Smooth muscle cell (in vitro differentiated cells): ENCODE measurements around the gene RHBDL2. TPM values are rescaled to one million over a fixed set of nuclear protein-coding genes. Genes with fewer than 3 reads are reported as not detected.
"Not testable (repeated sequence)": the region's sequence is repeated elsewhere in the genome, so short reads cannot be mapped to it uniquely, and the experiment has no call there.

Source experiments
- DNase-seq: peaks from one replicate; lab custom pipeline; 2025; ENCODE audit not compliant: unreplicated experiment; lab: John Stamatoyannopoulos, UW
- H2AFZ ChIP-seq: fragments of 200-600 bp; sonication (generic); 2 replicates; pipeline ENCODE4 v1.6.0; 2016; ENCODE audit warnings: antibody characterized with exemption, low read depth, mild to moderate bottlenecking
- H3F3A ChIP-seq: fragments of 200-600 bp; sonication (generic); 2 replicates; pipeline ENCODE4 v1.6.0; 2017; ENCODE audit warnings: antibody characterized with exemption, low read depth
- H3K27ac ChIP-seq: fragments of 200-600 bp; sonication (generic); 2 replicates; pipeline ENCODE4 v1.5.1; 2016; ENCODE audit warnings: low read depth, mild to moderate bottlenecking
- H3K27me3 ChIP-seq: fragments of 200-600 bp; sonication (generic); 2 replicates; pipeline ENCODE4 v1.6.1; 2016; ENCODE audit warnings: low read depth, mild to moderate bottlenecking
- H3K36me3 ChIP-seq: fragments of 200-600 bp; sonication (generic); 2 replicates; pipeline ENCODE4 v1.5.1; 2016; ENCODE audit warnings: low read depth
- H3K4me1 ChIP-seq: fragments of 200-600 bp; sonication (generic); 2 replicates; pipeline ENCODE4 v1.5.1; 2016; ENCODE audit warnings: low read depth
- H3K4me2 ChIP-seq: fragments of 200-600 bp; sonication (generic); 2 replicates; pipeline ENCODE4 v1.6.0; 2016; ENCODE audit warnings: mild to moderate bottlenecking
- H3K4me3 ChIP-seq: fragments of 200-600 bp; sonication (generic); 2 replicates; pipeline ENCODE4 v1.5.1; 2016; ENCODE audit warnings: mild to moderate bottlenecking
- H3K79me2 ChIP-seq: fragments of 200-600 bp; sonication (generic); 2 replicates; pipeline ENCODE4 v1.6.0; 2016; ENCODE audit warnings: low read depth, mild to moderate bottlenecking
- H3K9ac ChIP-seq: fragments of 200-600 bp; sonication (generic); 2 replicates; pipeline ENCODE4 v1.6.0; 2016; ENCODE audit warnings: low read depth
- H3K9me3 ChIP-seq: fragments of 200-600 bp; sonication (generic); replicated peaks from 2 replicates; pipeline ENCODE4 v1.5.1; 2016; ENCODE audit warnings: low read depth
- H4K20me1 ChIP-seq: fragments of 200-600 bp; sonication (generic); 2 replicates; pipeline ENCODE4 v1.6.0; 2016; ENCODE audit warnings: low read depth
- WGBS: methylation state at CpG from one replicate; pipeline ENCODE4 v1.1.7; 2016; ENCODE audit warnings: low lambda C conversion rate; 5-methylcytosine and 5-hydroxymethylcytosine counted together
- polyA plus RNA-seq: library from polyadenylated mRNA; unstranded; fragments of >200 nt; fragmentation: Nextera tagmentation; extraction: Ambion mirVana; gene quantifications from 2 replicates; pipeline ENCODE4 v1.2.1, GENCODE V29; 2016
- total RNA-seq: library from RNA; depleted of rRNA; stranded (reverse); fragments of >200 nt; gene quantifications from 2 replicates; pipeline ENCODE4 v1.2.3, GENCODE V29; 2014
- TF ChIP-seq, protein P1 (sequence below): fragments of 200-600 bp; sonication (generic); IDR thresholded peaks from 2 replicates; pipeline ENCODE4 v1.5.1; 2017; ENCODE audit warnings: borderline replicate concordance, mild to moderate bottlenecking, antibody characterized with exemption; ENCODE audit not compliant: insufficient read depth, poor library complexity, severe bottlenecking

RHBDL2 gene
- total and polyA plus RNA-seq, 2 experiments from 2014 or later: not detected

DNA sequence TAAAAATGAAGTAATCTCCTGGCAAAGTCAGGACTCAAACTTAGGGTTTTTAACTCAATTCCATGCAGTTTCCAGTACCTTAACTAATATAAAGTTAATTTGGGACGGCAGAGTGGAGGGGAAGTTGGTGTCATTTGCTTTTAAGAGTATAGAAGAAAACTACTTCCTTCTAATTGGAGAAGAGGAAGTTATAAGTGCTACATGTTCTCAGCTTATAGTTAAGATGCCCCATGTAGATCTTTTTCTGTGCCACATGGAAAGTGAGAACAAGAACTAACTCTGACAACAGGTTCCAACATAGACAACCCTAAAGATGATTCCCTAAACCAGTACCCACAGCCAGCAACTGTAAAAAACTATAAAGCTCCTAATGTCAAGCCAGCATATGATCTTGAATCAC is 93.6 kb downstream of the RHBDL2 start:
- H3K4me2 ChIP-seq: no peak overlapping the region
- peaks cover 17% of the 10 kb centered on the region for H4K20me1 ChIP-seq
- H3F3A ChIP-seq: no peaks in the 10 kb centered on the region
- no peaks in the 10 kb centered on the region for H3K79me2 ChIP-seq
- WGBS: 98% methylated on average over 1 of the region's 1 CpG
- no peaks in the 10 kb centered on the region for H3K27me3 ChIP-seq
- DNase-seq: no peak
- H3K36me3 ChIP-seq: peaks cover 30% of the 10 kb centered on the region
- H3K9me3 ChIP-seq: no peaks in the 10 kb centered on the region
- no peak overlapping the region for H2AFZ ChIP-seq
- no peaks in the 10 kb centered on the region for H3K4me1 ChIP-seq
- H3K4me3 ChIP-seq: no peak overlapping the region
- TF ChIP-seq, protein P1, sequence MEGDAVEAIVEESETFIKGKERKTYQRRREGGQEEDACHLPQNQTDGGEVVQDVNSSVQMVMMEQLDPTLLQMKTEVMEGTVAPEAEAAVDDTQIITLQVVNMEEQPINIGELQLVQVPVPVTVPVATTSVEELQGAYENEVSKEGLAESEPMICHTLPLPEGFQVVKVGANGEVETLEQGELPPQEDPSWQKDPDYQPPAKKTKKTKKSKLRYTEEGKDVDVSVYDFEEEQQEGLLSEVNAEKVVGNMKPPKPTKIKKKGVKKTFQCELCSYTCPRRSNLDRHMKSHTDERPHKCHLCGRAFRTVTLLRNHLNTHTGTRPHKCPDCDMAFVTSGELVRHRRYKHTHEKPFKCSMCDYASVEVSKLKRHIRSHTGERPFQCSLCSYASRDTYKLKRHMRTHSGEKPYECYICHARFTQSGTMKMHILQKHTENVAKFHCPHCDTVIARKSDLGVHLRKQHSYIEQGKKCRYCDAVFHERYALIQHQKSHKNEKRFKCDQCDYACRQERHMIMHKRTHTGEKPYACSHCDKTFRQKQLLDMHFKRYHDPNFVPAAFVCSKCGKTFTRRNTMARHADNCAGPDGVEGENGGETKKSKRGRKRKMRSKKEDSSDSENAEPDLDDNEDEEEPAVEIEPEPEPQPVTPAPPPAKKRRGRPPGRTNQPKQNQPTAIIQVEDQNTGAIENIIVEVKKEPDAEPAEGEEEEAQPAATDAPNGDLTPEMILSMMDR: no peak
- no peak overlapping the region for H3K27ac ChIP-seq
- H3K9ac ChIP-seq: no peak overlapping the region

DNA sequence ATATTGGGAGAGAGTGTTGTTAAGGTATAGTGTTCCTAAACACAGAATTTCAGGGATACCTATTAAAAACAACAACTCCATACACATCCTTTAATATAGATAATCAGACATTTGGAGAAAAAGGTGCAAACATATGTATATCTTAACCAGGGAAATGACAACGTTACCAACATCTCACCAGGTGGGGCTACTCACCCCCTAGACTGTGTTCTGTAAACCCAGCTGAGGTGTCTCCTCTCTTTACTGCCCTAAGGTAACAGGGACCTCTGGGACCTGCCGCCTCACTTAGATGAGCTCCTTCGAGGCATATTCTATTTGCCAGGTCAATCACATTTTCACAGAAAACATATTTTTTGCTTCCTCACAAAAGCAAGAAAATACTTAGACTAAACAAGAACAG is 95.4 kb downstream of the RHBDL2 start:
- Histone ChIP-seq H3K27me3 (no peaks in the 10 kb centered on the region), H4K20me1 (peaks cover 22% of the 10 kb centered on the region), H3K4me1 (no peaks in the 10 kb centered on the region), H3K27ac (no peak overlapping the region), H3K9ac (no peak overlapping the region), H3F3A (no peaks in the 10 kb centered on the region), H3K4me3 (no peak overlapping the region), H3K4me2 (no peak overlapping the region), H3K36me3 (peaks cover 20% of the 10 kb centered on the region), H3K79me2 (no peaks in the 10 kb centered on the region), H3K9me3 (no peaks in the 10 kb centered on the region), H2AFZ (no peak overlapping the region)
- TF ChIP-seq, protein P1: no peak
- 80% methylated on average over 3 of the region's 3 CpGs for WGBS
- DNase-seq: no peak

DNA sequence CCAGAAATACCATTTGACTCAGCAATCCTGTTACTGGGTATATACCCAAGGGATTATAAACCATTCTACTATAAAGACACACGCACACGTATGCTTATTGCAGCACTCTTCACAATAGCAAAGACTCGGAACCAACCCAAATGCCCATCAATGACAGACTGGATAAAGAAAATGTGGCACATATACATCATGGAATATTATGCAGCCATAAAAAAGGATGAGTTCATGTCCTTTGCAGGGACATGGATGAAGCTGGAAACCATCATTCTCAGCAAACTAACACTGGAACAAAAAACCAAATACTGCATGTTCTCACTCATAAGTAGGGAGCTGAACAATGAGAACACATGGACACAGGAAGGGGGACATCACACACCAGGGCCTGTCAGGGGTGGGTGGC is 96.5 kb downstream of the RHBDL2 start:
- not testable (repeated sequence) for H3K79me2 ChIP-seq, H3F3A ChIP-seq, H3K27ac ChIP-seq, H3K4me1 ChIP-seq, H3K27me3 ChIP-seq, DNase-seq, H2AFZ ChIP-seq, H3K4me2 ChIP-seq, H3K9me3 ChIP-seq, H3K9ac ChIP-seq, H3K4me3 ChIP-seq
- WGBS: 95% methylated on average over 3 of the region's 3 CpGs
- peaks cover 24% of the 10 kb centered on the region for H4K20me1 ChIP-seq
- H3K36me3 ChIP-seq: peaks cover 20% of the 10 kb centered on the region

DNA sequence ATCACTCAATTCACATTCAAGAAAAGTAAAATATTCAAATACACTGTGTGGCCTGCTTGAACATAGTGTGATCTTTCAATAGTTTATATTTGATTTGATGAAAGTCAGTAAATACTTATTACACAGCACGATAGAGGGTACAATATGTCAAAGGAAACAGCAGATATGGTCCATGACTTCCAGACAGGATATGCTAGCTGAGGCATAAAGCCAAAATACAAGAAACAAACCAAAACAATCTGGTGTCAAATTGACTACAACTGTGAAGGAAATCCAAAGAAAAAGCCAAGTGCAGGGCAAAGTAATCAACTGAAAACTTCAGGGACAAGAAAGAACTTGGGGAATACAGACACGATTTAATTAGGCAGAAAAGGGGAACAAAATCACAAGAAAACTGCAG is 101.3 kb downstream of the RHBDL2 start:
- TF ChIP-seq, protein P1: no peak
- Histone ChIP-seq H3K9ac (no peak overlapping the region), H3K4me3 (no peak overlapping the region), H3K27ac (no peak overlapping the region), H3K4me1 (no peaks in the 10 kb centered on the region), H3K36me3 (peaks cover 10% of the 10 kb centered on the region), H2AFZ (no peak overlapping the region), H3K79me2 (no peaks in the 10 kb centered on the region), H3K4me2 (no peak overlapping the region), H3K9me3 (no peaks in the 10 kb centered on the region), H4K20me1 (peaks cover 27% of the 10 kb centered on the region), H3F3A (peaks cover 3% of the 10 kb centered on the region), H3K27me3 (no peaks in the 10 kb centered on the region)
- 96% methylated on average over 2 of the region's 2 CpGs for WGBS
- no peak for DNase-seq
